ENCODE measurements around the gene RNFT1.
A peak's percentile ranks its signal among the peaks of the same experiment; 100 is the strongest.
"Not testable (repeated sequence)": the region's sequence is repeated elsewhere in the genome, so short reads cannot be mapped to it uniquely, and the experiment has no call there.

Gene RNFT1

GRCh38 chr17:59964482-59965328 is at the start of gene RNFT1:
Gene RNFT1, minus strand, starts transcription at chr17:59964740. Its CDS starts 77 bp downstream, at chr17:59964663.
- peak; percentile 93 for DNase-seq (ENCODE audit: low spot score)
- in situ Hi-C loops (cut with MboI; ENCODE audit: low sequenced_read_pairs, unreplicated experiment): no loop called here
- no peak for TF ChIP-seq CTCF (IDR thresholded peaks at IDR 0.05; ENCODE audit: borderline replicate concordance, control extremely low read depth, extremely low read depth, insufficient read depth, missing control alignments)

GRCh38 chr17:60009326-60009725 is 44.8 kb upstream of the RNFT1 start:
- in situ Hi-C loops (cut with MboI; ENCODE audit: low sequenced_read_pairs, unreplicated experiment); DNase-seq (ENCODE audit: low spot score): not testable (repeated sequence)

GRCh38 chr17:60008377-60008776 is 43.8 kb upstream of the RNFT1 start:
- in situ Hi-C loops (cut with MboI; ENCODE audit: low sequenced_read_pairs, unreplicated experiment); DNase-seq (ENCODE audit: low spot score): not testable (repeated sequence)

GRCh38 chr17:60006160-60006559 is 41.6 kb upstream of the RNFT1 start:
- in situ Hi-C loops (cut with MboI; ENCODE audit: low sequenced_read_pairs, unreplicated experiment): no loop called here
- peak; percentile 1 for DNase-seq (ENCODE audit: low spot score)
- no peak for TF ChIP-seq CTCF (IDR thresholded peaks at IDR 0.05; ENCODE audit: borderline replicate concordance, control extremely low read depth, extremely low read depth, insufficient read depth, missing control alignments)

- in situ Hi-C loops (cut with MboI; ENCODE audit: low sequenced_read_pairs, unreplicated experiment): not testable (repeated sequence)
Observed at GRCh38 chr17:60004561-60004960, 40.0 kb upstream of the RNFT1 start.

GRCh38 chr17:60002405-60002804 is 37.9 kb upstream of the RNFT1 start:
- in situ Hi-C loops (cut with MboI; ENCODE audit: low sequenced_read_pairs, unreplicated experiment); DNase-seq (ENCODE audit: low spot score): not testable (repeated sequence)

More at GRCh38 chr17:60004561-60004960, 40.0 kb upstream of the RNFT1 start:
- not testable (repeated sequence) for DNase-seq (ENCODE audit: low spot score)

- in situ Hi-C loops (cut with MboI; ENCODE audit: low sequenced_read_pairs, unreplicated experiment); DNase-seq (ENCODE audit: low spot score): not testable (repeated sequence)
Observed at GRCh38 chr17:59996608-59997007, 32.1 kb upstream of the RNFT1 start.

GRCh38 chr17:59975166-59975565 is 10.6 kb upstream of the RNFT1 start:
- DNase-seq (ENCODE audit: low spot score); in situ Hi-C loops (cut with MboI; ENCODE audit: low sequenced_read_pairs, unreplicated experiment): not testable (repeated sequence)

- in situ Hi-C loops (cut with MboI; ENCODE audit: low sequenced_read_pairs, unreplicated experiment): not testable (repeated sequence)
Observed at GRCh38 chr17:59973483-59973882, 8.9 kb upstream of the RNFT1 start.

GRCh38 chr17:59972778-59973177 is 8.2 kb upstream of the RNFT1 start:
- in situ Hi-C loops (cut with MboI; ENCODE audit: low sequenced_read_pairs, unreplicated experiment): no loop called here
- TF ChIP-seq CTCF (IDR thresholded peaks at IDR 0.05; ENCODE audit: borderline replicate concordance, control extremely low read depth, extremely low read depth, insufficient read depth, missing control alignments): no peak
- no peak for DNase-seq (ENCODE audit: low spot score)

More at GRCh38 chr17:59973483-59973882, 8.9 kb upstream of the RNFT1 start:
- not testable (repeated sequence) for DNase-seq (ENCODE audit: low spot score)

GRCh38 chr17:59971771-59972170 is 7.2 kb upstream of the RNFT1 start:
- DNase-seq (ENCODE audit: low spot score); in situ Hi-C loops (cut with MboI; ENCODE audit: low sequenced_read_pairs, unreplicated experiment): not testable (repeated sequence)

Data from GM13976 (cell line).